Fibroblast of mammary gland (primary cell): ENCODE measurements around the gene VIPR2.

Experiments used
- DNase-seq: peaks from one replicate; pipeline ENCODE4 v3.0.0-alpha.2; 2010; ENCODE audit warnings: low read depth
- H3K4me3 ChIP-seq: 2 replicates; pipeline ENCODE4 v1.5.1; 2011; ENCODE audit warnings: low read depth, mild to moderate bottlenecking, low read length, moderate library complexity; ENCODE audit not compliant: control insufficient read depth
- CTCF ChIP-seq: conservative IDR thresholded peaks from 2 replicates; pipeline ENCODE4 v1.5.1; 2011; ENCODE audit warnings: low read depth, low read length, inconsistent platforms; ENCODE audit not compliant: control insufficient read depth, insufficient read depth

The VIPR2 gene

GRCh38 chr7:159141167-159141566 lies 3.5 kb downstream of the VIPR2 start:
- TF ChIP-seq CTCF, result no peak
- no peak overlapping the region for H3K4me3 ChIP-seq
- no peak for DNase-seq

GRCh38 chr7:159140170-159140910 lies 4.3 kb downstream of the VIPR2 start:
- no peak overlapping the region for H3K4me3 ChIP-seq
- TF ChIP-seq CTCF, result no peak
- no peak for DNase-seq

- no peak for TF ChIP-seq CTCF
- no peak for DNase-seq
- H3K4me3 ChIP-seq, result no peak overlapping the region
Measured at GRCh38 chr7:159139639-159140038, 5.0 kb downstream of the VIPR2 start.

- TF ChIP-seq CTCF, result no peak
- H3K4me3 ChIP-seq, result no peak overlapping the region
- no peak for DNase-seq
Measured at GRCh38 chr7:159139202-159139601, 5.5 kb downstream of the VIPR2 start.

GRCh38 chr7:159138508-159138907 lies 6.2 kb downstream of the VIPR2 start:
- H3K4me3 ChIP-seq, result no peak overlapping the region
- TF ChIP-seq CTCF, result no peak
- DNase-seq, result no peak

GRCh38 chr7:159137906-159138305 lies 6.8 kb downstream of the VIPR2 start:
- no peak for DNase-seq
- no peak overlapping the region for H3K4me3 ChIP-seq
- no peak for TF ChIP-seq CTCF
